ENCODE data around the gene ARHGAP26. TPM values are rescaled to one million over a fixed set of nuclear protein-coding genes. Genes with fewer than 3 reads are reported as not detected.

The ARHGAP26 gene
- total RNA-seq, 1 experiment from 2014 or later, result 34.5 TPM

GRCh38 chr5:143052967-143053682, 282.9 kb downstream of the ARHGAP26 start:
- H3K4me2 ChIP-seq (ENCODE audit: low read length), result no peak overlapping the region
- TF ChIP-seq POLR2AphosphoS5 (IDR thresholded peaks at IDR 0.05; ENCODE audit: low read depth, low read length) (no peak), EGR1 (IDR thresholded peaks at IDR 0.05; ENCODE audit: low read depth) (no peak), ZFX (IDR thresholded peaks at IDR 0.05) (no peak), YY1 (IDR thresholded peaks at IDR 0.05; ENCODE audit: extremely low read depth, insufficient replicate concordance, low read depth, low read length) (no peak), REST (IDR thresholded peaks at IDR 0.05; ENCODE audit: low read depth) (no peak), CBX3 (IDR thresholded peaks at IDR 0.05; ENCODE audit: low read depth) (no peak), ATF3 (IDR thresholded peaks at IDR 0.05) (no peak), CEBPB (IDR thresholded peaks at IDR 0.05; ENCODE audit: low read depth) (no peak), MAX (IDR thresholded peaks at IDR 0.05) (no peak), CTCF (IDR thresholded peaks at IDR 0.05 in 2 of 3, conservative IDR thresholded peaks at IDR 0.05 in 1 of 3; ENCODE audit: borderline replicate concordance in 1 of 3, insufficient read depth in 1 of 3, low read depth in 2 of 3, low read length in 2 of 3) (no peak), ZBTB33 (IDR thresholded peaks at IDR 0.05; ENCODE audit: extremely low read depth, insufficient replicate concordance, low read length) (no peak), SP1 (IDR thresholded peaks at IDR 0.05; ENCODE audit: low read depth) (no peak), ZNF274 (IDR thresholded peaks at IDR 0.05; ENCODE audit: low read depth, low read length) (no peak), EZH2phosphoT487 (IDR thresholded peaks at IDR 0.05; ENCODE audit: borderline replicate concordance) (no peak)

More at GRCh38 chr5:143052967-143053682, 282.9 kb downstream of the ARHGAP26 start:
- no peaks in the 10 kb centered on the region for H3K79me2 ChIP-seq (ENCODE audit: insufficient read depth, low read length)
- no peaks in the 10 kb centered on the region for H3K27me3 ChIP-seq (ENCODE audit: insufficient read depth, low read length)
- ATAC-seq (no peak), DNase-seq (ENCODE audit: low read depth, low spot score) (no peak)
- H3K4me3 ChIP-seq (replicated peaks in 1 of 2; ENCODE audit: low read depth in 1 of 2, low read length in 2 of 2), result no peak overlapping the region
- H2AFZ ChIP-seq (ENCODE audit: low read depth, low read length, poor library complexity, severe bottlenecking), result no peak overlapping the region
- POLR2A ChIA-PET, result no interaction called here
- peaks cover 3 to 4% of the 10 kb centered on the region in 2 experiments; a peak in 1 of 4 replicates for H3K36me3 ChIP-seq (ENCODE audit: control insufficient read depth in 1 of 2, insufficient read depth in 2 of 2, low read length in 2 of 2)
- H3K4me1 ChIP-seq (ENCODE audit: control insufficient read depth in 1 of 2, insufficient read depth in 2 of 2, low read length in 2 of 2), result peaks cover 9 to 10% of the 10 kb centered on the region in 2 experiments; a peak in 3 of 4 replicates
- intact Hi-C loops (cut with micrococcal nuclease), result no loop called here
- no peak overlapping the region for H3K9ac ChIP-seq (ENCODE audit: low read length)
- CTCF ChIA-PET, result no interaction called here
- no peak overlapping the region for H3K27ac ChIP-seq (ENCODE audit: low read depth, low read length)
- BruUV-seq (replicated peaks), result no TSS peak
- no peaks in the 10 kb centered on the region for H3K9me2 ChIP-seq (ENCODE audit: insufficient read depth)
- RAD21 ChIA-PET (ENCODE audit: low non-redundant PET in 1 of 2, low total read pairs in 2 of 2, uncharacterized antibody in 2 of 2, unreplicated experiment in 2 of 2), result no interaction called here
- H4K20me1 ChIP-seq (ENCODE audit: insufficient read depth), result no peaks in the 10 kb centered on the region
- no peaks in the 10 kb centered on the region for H3K9me3 ChIP-seq (ENCODE audit: control insufficient read depth in 1 of 2, insufficient read depth in 1 of 2, low read depth in 1 of 2, low read length in 2 of 2)
